GM23338 (cell line): ENCODE measurements around the gene TCF12. TPM values are rescaled to one million over a fixed set of nuclear protein-coding genes. Genes with fewer than 3 reads are reported as not detected.

Experiments
- ATAC-seq: fragments of 200-7000 bp; cut with Tn5 transposase; 3 replicates; pipeline ENCODE4 v1.9.1; 2020
- DNase-seq: peaks from one replicate; pipeline ENCODE4 v3.0.0-alpha.2; 2015; ENCODE audit warnings: low spot score
- H2AFZ ChIP-seq: fragments of 200-600 bp; sonication (generic); 2 replicates; pipeline ENCODE4 v1.8.0; 2016; ENCODE audit warnings: antibody characterized with exemption, mild to moderate bottlenecking, moderate library complexity
- H3F3A ChIP-seq: fragments of 200-600 bp; sonication (generic); replicated peaks from 2 replicates; pipeline ENCODE4 v1.8.0; 2017; ENCODE audit warnings: antibody characterized with exemption, mixed run types, low read depth
- H3K27ac ChIP-seq: fragments of 200-600 bp; sonication (generic); 2 replicates; pipeline ENCODE4 v1.6.1; 2016; ENCODE audit warnings: low read depth
- H3K27me3 ChIP-seq: fragments of 200-600 bp; sonication (generic); 2 replicates; pipeline ENCODE4 v1.8.0; 2016; ENCODE audit warnings: mild to moderate bottlenecking, mixed run types, moderate library complexity; ENCODE audit not compliant: insufficient read depth
- H3K36me3 ChIP-seq: fragments of 200-600 bp; sonication (generic); 2 replicates; pipeline ENCODE4 v1.8.0; 2016; ENCODE audit warnings: mild to moderate bottlenecking; ENCODE audit not compliant: insufficient read depth
- H3K4me1 ChIP-seq: fragments of 200-600 bp; sonication (generic); 2 replicates; pipeline ENCODE4 v1.8.0; 2016; ENCODE audit warnings: mild to moderate bottlenecking, moderate library complexity; ENCODE audit not compliant: insufficient read depth
- H3K4me2 ChIP-seq: fragments of 200-600 bp; sonication (generic); 2 replicates; pipeline ENCODE4 v1.7.1; 2017; ENCODE audit warnings: mixed run types
- H3K4me3 ChIP-seq: fragments of 200-600 bp; sonication (generic); 2 replicates; pipeline ENCODE4 v1.6.1; 2016; ENCODE audit warnings: mixed run types
- H3K79me2 ChIP-seq: fragments of 200-600 bp; sonication (generic); replicated peaks from 2 replicates; pipeline ENCODE4 v1.8.0; 2017; ENCODE audit warnings: mild to moderate bottlenecking; ENCODE audit not compliant: insufficient read depth
- H3K9me2 ChIP-seq: fragments of 200-600 bp; sonication (generic); 2 replicates; pipeline ENCODE4 v1.8.0; 2017; ENCODE audit not compliant: insufficient read depth
- H4K20me1 ChIP-seq: fragments of 200-600 bp; sonication (generic); replicated peaks from 2 replicates; pipeline ENCODE4 v1.8.0; 2017; ENCODE audit warnings: mild to moderate bottlenecking; ENCODE audit not compliant: insufficient read depth
- H3K27ac Mint-ChIP-seq: 2 replicates; pipeline ENCODE4 v1.8.0; 2020; ENCODE audit warnings: inconsistent platforms, mild to moderate bottlenecking, moderate library complexity, mixed read lengths
- H3K27me3 Mint-ChIP-seq: 3 replicates; pipeline ENCODE4 v1.8.0; 2022; ENCODE audit warnings: low read depth, mild to moderate bottlenecking, moderate library complexity, mixed read lengths, inconsistent platforms; ENCODE audit not compliant: insufficient read depth, poor library complexity
- H3K36me3 Mint-ChIP-seq: 3 replicates; pipeline ENCODE4 v1.8.0; 2021; ENCODE audit warnings: low read depth, mild to moderate bottlenecking, inconsistent platforms, moderate library complexity, mixed read lengths
- H3K4me1 Mint-ChIP-seq: 3 replicates; pipeline ENCODE4 v1.8.0; 2020; ENCODE audit warnings: mild to moderate bottlenecking, inconsistent platforms, mixed read lengths
- H3K4me3 Mint-ChIP-seq: 3 replicates; pipeline ENCODE4 v1.8.0; 2021; ENCODE audit warnings: moderate library complexity, mild to moderate bottlenecking, inconsistent platforms, mixed read lengths
- H3K9me3 Mint-ChIP-seq: 3 replicates; pipeline ENCODE4 v1.8.0; 2020; ENCODE audit warnings: moderate library complexity, mild to moderate bottlenecking, inconsistent platforms, mixed read lengths
- CREB1 ChIP-seq: fragments of 250-450 bp; sonication (Bioruptor Pico); IDR thresholded peaks from 2 replicates; pipeline ENCODE4 v1.5.0; 2020; ENCODE audit warnings: low read depth, mild to moderate bottlenecking, moderate library complexity
- EZH2 ChIP-seq: fragments of 200-600 bp; sonication (generic); IDR thresholded peaks from one replicate; pipeline ENCODE4 v1.8.0; 2017; ENCODE audit warnings: antibody characterized with exemption, mild to moderate bottlenecking, low read depth; ENCODE audit not compliant: unreplicated experiment
- EZH2phosphoT487 ChIP-seq: fragments of 200-600 bp; sonication (generic); IDR thresholded peaks from one replicate; pipeline ENCODE4 v1.8.1; 2018; ENCODE audit warnings: antibody characterized with exemption; ENCODE audit not compliant: unreplicated experiment
- JUNB ChIP-seq: IDR thresholded peaks from one replicate; pipeline ENCODE4 v1.6.1; 2016; ENCODE audit warnings: antibody characterized with exemption; ENCODE audit not compliant: unreplicated experiment
- NANOG ChIP-seq: IDR thresholded peaks from 2 replicates; pipeline ENCODE4 v1.6.1; 2016; ENCODE audit warnings: antibody characterized with exemption, borderline replicate concordance
- POLR2AphosphoS5 ChIP-seq: IDR thresholded peaks from 2 replicates; pipeline ENCODE4 v1.6.1; 2016; ENCODE audit warnings: antibody characterized with exemption, low read depth
- STAT1 ChIP-seq: IDR thresholded peaks from one replicate; pipeline ENCODE4 v1.6.1; 2016; ENCODE audit warnings: antibody characterized with exemption; ENCODE audit not compliant: unreplicated experiment
- ZNF114 ChIP-seq: fragments of 250-450 bp; sonication (Bioruptor Pico); IDR thresholded peaks from 2 replicates; pipeline ENCODE4 v1.5.0; 2020; ENCODE audit warnings: mild to moderate bottlenecking, moderate library complexity
- ZNF331 ChIP-seq: fragments of 250-450 bp; sonication (Bioruptor Pico); IDR thresholded peaks from 2 replicates; pipeline ENCODE4 v1.5.0; 2020; ENCODE audit warnings: low read depth, mild to moderate bottlenecking, moderate library complexity
- polyA plus RNA-seq: library from polyadenylated mRNA; unstranded; fragments of >200 nt; fragmentation: Nextera tagmentation; extraction: Ambion mirVana; gene quantifications from 2 replicates; pipeline ENCODE4 v1.2.1, GENCODE V29; 2016
- total RNA-seq: library from RNA; depleted of rRNA; stranded (reverse); fragments of >200 nt; shearing (Covaris generic); gene quantifications from 2 replicates; pipeline ENCODE4 v1.2.3, GENCODE V29; 2014
- TF ChIP-seq, protein P1 (sequence below): fragments of 250-450 bp; sonication (Bioruptor Pico); IDR thresholded peaks from 2 replicates; pipeline ENCODE4 v1.5.0; 2020; ENCODE audit warnings: mild to moderate bottlenecking, moderate library complexity
- TF ChIP-seq, protein P2 (sequence below): IDR thresholded peaks from one replicate; pipeline ENCODE4 v1.6.1; 2018; ENCODE audit warnings: antibody characterized with exemption; ENCODE audit not compliant: unreplicated experiment
- TF ChIP-seq, protein P3 (sequence below): IDR thresholded peaks from 2 replicates; pipeline ENCODE4 v1.6.1; 2016; ENCODE audit warnings: antibody characterized with exemption
- TF ChIP-seq, protein P4 (sequence below), 2 experiments: fragments of 200-600 bp in 1 of 2; sonication (generic) in 1 of 2; conservative IDR thresholded peaks; 2 replicates each; pipeline versions ENCODE4 v1.5.1 to v1.6.1; 2016 to 2017; ENCODE audit warnings: antibody characterized with exemption in 2 of 2, low read depth in 2 of 2, mild to moderate bottlenecking in 2 of 2, moderate library complexity in 1 of 2

The TCF12 gene
- total and polyA plus RNA-seq, 2 experiments from 2014 or later = 27.6 to 104 TPM

DNA sequence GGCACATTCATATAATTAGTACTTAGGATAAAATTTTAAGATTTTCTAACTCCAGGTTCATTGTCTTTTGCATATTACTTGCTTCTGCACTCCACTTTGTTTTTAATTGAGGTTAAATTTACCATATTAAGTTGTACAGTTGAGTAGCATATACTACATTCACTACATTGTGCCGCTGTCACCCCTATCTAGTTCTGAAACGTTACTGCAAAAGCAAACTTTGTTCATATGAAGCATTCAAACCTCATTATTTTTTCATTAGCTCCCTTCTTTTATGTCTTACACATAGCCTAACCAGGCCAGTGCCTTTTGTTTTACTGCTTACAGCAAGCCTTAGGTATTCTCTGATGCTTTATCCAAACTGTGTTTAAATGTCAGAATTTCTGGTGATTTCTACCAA, 274.7 kb downstream of the TCF12 start:
- Histone ChIP-seq H3K27ac (no peak overlapping the region), H2AFZ (no peak overlapping the region), H3K4me3 (no peak overlapping the region), H3K4me2 (no peak overlapping the region), H4K20me1 (no peaks in the 10 kb centered on the region), H3K4me1 (peaks cover 20% of the 10 kb centered on the region), H3K9me2 (no peaks in the 10 kb centered on the region), H3K79me2 (no peaks in the 10 kb centered on the region), H3K27me3 (no peaks in the 10 kb centered on the region), H3F3A (peaks cover 3% of the 10 kb centered on the region; the same call in 1 of the 2 replicates), H3K36me3 (no peaks in the 10 kb centered on the region)
- Mint-ChIP-seq H3K4me1 (peaks cover 32% of the 10 kb centered on the region), H3K9me3 (no peaks in the 10 kb centered on the region), H3K36me3 (peaks cover 15% of the 10 kb centered on the region; the same call in 2 of the 3 replicates), H3K27ac (no peak overlapping the region), H3K4me3 (no peak overlapping the region), H3K27me3 (peaks cover 4% of the 10 kb centered on the region)
- ATAC-seq (no peak), DNase-seq (no peak)
- TF ChIP-seq, protein P1, sequence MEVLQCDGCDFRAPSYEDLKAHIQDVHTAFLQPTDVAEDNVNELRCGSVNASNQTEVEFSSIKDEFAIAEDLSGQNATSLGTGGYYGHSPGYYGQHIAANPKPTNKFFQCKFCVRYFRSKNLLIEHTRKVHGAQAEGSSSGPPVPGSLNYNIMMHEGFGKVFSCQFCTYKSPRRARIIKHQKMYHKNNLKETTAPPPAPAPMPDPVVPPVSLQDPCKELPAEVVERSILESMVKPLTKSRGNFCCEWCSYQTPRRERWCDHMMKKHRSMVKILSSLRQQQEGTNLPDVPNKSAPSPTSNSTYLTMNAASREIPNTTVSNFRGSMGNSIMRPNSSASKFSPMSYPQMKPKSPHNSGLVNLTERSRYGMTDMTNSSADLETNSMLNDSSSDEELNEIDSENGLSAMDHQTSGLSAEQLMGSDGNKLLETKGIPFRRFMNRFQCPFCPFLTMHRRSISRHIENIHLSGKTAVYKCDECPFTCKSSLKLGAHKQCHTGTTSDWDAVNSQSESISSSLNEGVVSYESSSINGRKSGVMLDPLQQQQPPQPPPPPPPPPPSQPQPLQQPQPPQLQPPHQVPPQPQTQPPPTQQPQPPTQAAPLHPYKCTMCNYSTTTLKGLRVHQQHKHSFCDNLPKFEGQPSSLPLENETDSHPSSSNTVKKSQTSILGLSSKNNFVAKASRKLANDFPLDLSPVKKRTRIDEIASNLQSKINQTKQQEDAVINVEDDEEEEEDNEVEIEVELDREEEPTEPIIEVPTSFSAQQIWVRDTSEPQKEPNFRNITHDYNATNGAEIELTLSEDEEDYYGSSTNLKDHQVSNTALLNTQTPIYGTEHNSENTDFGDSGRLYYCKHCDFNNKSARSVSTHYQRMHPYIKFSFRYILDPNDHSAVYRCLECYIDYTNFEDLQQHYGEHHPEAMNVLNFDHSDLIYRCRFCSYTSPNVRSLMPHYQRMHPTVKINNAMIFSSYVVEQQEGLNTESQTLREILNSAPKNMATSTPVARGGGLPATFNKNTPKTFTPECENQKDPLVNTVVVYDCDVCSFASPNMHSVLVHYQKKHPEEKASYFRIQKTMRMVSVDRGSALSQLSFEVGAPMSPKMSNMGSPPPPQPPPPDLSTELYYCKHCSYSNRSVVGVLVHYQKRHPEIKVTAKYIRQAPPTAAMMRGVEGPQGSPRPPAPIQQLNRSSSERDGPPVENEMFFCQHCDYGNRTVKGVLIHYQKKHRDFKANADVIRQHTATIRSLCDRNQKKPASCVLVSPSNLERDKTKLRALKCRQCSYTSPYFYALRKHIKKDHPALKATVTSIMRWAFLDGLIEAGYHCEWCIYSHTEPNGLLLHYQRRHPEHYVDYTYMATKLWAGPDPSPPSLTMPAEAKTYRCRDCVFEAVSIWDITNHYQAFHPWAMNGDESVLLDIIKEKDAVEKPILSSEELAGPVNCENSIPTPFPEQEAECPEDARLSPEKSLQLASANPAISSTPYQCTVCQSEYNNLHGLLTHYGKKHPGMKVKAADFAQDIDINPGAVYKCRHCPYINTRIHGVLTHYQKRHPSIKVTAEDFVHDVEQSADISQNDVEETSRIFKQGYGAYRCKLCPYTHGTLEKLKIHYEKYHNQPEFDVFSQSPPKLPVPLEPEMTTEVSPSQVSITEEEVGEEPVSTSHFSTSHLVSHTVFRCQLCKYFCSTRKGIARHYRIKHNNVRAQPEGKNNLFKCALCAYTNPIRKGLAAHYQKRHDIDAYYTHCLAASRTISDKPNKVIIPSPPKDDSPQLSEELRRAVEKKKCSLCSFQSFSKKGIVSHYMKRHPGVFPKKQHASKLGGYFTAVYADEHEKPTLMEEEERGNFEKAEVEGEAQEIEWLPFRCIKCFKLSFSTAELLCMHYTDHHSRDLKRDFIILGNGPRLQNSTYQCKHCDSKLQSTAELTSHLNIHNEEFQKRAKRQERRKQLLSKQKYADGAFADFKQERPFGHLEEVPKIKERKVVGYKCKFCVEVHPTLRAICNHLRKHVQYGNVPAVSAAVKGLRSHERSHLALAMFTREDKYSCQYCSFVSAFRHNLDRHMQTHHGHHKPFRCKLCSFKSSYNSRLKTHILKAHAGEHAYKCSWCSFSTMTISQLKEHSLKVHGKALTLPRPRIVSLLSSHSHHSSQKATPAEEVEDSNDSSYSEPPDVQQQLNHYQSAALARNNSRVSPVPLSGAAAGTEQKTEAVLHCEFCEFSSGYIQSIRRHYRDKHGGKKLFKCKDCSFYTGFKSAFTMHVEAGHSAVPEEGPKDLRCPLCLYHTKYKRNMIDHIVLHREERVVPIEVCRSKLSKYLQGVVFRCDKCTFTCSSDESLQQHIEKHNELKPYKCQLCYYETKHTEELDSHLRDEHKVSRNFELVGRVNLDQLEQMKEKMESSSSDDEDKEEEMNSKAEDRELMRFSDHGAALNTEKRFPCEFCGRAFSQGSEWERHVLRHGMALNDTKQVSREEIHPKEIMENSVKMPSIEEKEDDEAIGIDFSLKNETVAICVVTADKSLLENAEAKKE = no peak
- TF ChIP-seq ZNF331 (CRISPR knock-in tag) (no peak), POLR2AphosphoS5 (no peak), NANOG (no peak), EZH2phosphoT487 (no peak), EZH2 (no peak), CREB1 (CRISPR knock-in tag) (no peak), STAT1 (no peak), JUNB (no peak), ZNF114 (no peak)
- TF ChIP-seq, protein P2, sequence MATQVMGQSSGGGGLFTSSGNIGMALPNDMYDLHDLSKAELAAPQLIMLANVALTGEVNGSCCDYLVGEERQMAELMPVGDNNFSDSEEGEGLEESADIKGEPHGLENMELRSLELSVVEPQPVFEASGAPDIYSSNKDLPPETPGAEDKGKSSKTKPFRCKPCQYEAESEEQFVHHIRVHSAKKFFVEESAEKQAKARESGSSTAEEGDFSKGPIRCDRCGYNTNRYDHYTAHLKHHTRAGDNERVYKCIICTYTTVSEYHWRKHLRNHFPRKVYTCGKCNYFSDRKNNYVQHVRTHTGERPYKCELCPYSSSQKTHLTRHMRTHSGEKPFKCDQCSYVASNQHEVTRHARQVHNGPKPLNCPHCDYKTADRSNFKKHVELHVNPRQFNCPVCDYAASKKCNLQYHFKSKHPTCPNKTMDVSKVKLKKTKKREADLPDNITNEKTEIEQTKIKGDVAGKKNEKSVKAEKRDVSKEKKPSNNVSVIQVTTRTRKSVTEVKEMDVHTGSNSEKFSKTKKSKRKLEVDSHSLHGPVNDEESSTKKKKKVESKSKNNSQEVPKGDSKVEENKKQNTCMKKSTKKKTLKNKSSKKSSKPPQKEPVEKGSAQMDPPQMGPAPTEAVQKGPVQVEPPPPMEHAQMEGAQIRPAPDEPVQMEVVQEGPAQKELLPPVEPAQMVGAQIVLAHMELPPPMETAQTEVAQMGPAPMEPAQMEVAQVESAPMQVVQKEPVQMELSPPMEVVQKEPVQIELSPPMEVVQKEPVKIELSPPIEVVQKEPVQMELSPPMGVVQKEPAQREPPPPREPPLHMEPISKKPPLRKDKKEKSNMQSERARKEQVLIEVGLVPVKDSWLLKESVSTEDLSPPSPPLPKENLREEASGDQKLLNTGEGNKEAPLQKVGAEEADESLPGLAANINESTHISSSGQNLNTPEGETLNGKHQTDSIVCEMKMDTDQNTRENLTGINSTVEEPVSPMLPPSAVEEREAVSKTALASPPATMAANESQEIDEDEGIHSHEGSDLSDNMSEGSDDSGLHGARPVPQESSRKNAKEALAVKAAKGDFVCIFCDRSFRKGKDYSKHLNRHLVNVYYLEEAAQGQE = no peak
- TF ChIP-seq, protein P3, sequence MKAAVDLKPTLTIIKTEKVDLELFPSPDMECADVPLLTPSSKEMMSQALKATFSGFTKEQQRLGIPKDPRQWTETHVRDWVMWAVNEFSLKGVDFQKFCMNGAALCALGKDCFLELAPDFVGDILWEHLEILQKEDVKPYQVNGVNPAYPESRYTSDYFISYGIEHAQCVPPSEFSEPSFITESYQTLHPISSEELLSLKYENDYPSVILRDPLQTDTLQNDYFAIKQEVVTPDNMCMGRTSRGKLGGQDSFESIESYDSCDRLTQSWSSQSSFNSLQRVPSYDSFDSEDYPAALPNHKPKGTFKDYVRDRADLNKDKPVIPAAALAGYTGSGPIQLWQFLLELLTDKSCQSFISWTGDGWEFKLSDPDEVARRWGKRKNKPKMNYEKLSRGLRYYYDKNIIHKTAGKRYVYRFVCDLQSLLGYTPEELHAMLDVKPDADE = no peak
- TF ChIP-seq, protein P4, sequence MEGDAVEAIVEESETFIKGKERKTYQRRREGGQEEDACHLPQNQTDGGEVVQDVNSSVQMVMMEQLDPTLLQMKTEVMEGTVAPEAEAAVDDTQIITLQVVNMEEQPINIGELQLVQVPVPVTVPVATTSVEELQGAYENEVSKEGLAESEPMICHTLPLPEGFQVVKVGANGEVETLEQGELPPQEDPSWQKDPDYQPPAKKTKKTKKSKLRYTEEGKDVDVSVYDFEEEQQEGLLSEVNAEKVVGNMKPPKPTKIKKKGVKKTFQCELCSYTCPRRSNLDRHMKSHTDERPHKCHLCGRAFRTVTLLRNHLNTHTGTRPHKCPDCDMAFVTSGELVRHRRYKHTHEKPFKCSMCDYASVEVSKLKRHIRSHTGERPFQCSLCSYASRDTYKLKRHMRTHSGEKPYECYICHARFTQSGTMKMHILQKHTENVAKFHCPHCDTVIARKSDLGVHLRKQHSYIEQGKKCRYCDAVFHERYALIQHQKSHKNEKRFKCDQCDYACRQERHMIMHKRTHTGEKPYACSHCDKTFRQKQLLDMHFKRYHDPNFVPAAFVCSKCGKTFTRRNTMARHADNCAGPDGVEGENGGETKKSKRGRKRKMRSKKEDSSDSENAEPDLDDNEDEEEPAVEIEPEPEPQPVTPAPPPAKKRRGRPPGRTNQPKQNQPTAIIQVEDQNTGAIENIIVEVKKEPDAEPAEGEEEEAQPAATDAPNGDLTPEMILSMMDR (conservative IDR thresholded peaks at IDR 0.05; ENCODE audit: low read depth in 2 of 2) = no peak
